Activated T-cell treated with anti-CD3 and anti-CD28 coated beads for 48 hours (primary cell): Measurements from ENCODE around the gene TMEM208.

Experiments
- DNase-seq: peaks from one replicate; pipeline ENCODE4 v3.0.0-alpha.2; 2020; ENCODE audit warnings: low read depth

Gene TMEM208

GRCh38 chr16:67252609-67253497 is 25.9 kb downstream of the TMEM208 start:
- DNase-seq, result no peak

- no peak for DNase-seq
Measured at GRCh38 chr16:67254801-67255552, 28.0 kb downstream of the TMEM208 start.

- DNase-seq, result no peak
Measured at GRCh38 chr16:67255553-67256221, 28.8 kb downstream of the TMEM208 start.

- no peak for DNase-seq
Measured at GRCh38 chr16:67256701-67257230, 29.8 kb downstream of the TMEM208 start.

DNA sequence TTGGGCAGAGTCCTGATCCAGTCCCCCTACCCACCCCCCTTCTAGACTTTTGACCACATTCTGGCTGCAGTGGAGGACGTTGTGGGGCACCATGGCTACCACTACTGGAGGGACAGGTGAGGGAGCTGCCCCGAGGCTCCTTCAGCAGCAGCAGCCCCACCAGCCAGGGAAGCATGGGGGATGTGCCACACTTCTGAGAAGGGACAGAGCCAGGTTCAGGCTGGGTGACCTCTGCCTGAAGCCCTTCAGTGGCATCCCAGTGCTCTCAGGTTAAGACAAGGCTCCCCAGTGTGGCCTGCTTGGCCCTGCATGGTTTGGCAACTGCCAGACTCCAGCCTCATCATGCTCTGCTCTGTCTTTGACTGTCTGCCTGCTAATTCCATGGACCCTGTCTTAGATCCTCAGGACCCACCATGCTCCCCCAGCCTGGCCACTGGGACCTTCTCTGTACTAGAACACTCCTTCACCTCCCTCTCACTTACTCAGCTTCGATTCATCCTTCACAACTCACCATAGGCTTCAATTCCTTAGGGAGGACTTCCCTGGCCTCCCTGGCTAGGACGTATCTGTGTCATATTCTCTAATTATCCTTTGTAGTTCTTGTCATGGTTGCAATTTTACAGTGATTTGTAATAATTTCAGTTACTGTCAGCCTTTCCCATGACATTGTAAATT is 30.7 kb downstream of the TMEM208 start:
- no peak for DNase-seq

DNA sequence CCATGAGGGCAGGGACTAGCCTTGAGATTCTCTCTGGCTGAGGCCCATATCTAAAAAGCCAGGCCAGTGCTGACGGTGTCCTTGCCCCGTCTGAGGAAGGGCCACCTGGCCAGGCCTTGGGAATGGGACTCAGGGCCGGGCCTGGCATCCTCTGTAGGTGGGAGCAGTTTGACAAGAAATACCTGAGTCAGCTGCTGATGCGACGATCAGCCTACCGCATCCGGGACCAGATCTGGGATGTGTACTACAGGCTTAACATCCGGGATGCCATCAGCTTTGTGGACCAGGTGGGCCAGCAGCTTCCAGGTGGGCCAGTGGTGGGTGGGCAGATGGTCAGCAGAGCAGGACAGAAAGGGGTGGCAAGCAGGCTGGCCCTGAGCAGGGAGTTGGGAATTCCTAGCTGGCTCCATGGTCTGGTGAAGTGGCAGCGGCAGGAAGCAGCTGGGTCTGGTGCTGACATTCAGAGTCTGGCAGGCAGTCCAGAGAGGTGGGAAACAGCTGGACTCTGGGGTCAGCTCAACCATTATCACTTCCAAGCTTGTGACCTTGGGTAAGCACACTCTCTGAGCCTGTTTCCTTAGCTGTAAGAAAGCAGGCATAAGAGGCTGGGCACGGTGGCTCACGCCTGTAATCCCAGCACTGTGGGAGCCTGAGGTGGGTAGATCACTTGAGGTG is 31.4 kb downstream of the TMEM208 start:
- no peak for DNase-seq

DNA sequence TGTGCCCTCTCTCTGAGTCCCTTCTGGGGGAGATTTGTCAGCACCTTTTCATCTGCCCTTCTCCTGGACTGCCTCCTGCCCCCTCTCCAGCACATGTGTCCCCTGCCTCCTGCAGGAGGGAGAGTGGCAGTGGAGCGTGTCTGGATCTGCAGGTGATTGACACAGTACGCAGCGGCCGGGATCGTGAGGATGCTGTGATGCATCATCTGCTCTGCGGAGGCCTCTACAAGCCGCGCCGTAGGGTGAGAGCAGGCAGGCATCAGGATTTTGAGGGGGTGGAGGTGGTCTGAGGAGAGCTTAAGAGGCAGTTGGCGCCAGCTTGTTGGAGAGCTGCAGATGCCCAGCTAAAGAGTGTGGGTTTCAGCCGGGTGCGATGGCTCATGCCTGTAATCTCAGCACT is 32.8 kb downstream of the TMEM208 start:
- no peak for DNase-seq

DNA sequence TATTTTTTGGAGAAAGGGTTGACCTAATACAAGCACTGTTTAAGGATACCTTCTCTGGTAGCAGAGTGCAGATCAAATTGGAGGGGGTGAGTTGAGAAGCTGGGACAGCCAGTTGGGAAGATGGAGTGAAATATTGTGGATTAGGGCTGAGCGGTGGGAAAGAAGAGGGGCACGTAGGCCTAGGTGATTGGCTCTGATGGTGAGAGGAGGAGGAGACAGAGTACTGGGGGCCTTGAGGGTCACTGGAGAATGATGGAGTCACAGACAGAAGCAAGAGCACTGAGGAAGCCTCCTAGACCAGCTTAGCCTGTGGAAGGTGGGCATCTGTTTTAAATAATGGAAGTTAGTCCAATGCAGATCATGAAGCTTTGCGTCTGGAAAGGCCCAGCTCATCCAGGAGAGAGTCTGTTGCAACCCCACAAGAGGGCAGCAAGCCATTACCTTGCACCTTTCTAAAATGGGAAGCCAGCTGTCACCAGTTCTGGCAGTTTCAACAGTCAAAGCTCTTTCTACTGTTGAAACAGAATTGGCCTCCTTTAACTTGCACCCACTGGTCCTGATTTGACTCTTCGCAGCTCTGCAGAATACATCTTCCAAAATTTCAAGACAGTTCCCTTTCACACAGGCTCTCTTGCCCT is 33.6 kb downstream of the TMEM208 start:
- no peak for DNase-seq

DNA sequence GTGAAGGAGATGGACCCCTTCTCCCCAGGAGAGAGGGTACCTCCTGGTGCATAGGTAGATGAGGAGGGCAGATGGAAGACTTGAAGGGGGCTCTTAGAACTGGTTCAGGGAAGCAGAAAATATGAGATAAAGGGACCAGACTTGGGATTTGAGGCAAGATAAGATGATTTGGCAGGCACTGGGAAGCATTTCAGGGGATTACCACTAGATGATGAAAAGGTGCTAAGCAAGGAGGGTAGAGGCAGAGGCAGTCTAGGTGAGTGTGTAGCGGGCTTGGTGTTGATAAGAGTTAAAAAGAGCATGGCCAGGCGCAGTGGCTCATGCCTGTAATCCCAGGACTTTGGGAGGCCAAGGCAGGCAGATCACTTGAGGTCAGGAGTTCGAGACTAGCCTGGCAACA is 36.3 kb downstream of the TMEM208 start:
- DNase-seq, result no peak

DNA sequence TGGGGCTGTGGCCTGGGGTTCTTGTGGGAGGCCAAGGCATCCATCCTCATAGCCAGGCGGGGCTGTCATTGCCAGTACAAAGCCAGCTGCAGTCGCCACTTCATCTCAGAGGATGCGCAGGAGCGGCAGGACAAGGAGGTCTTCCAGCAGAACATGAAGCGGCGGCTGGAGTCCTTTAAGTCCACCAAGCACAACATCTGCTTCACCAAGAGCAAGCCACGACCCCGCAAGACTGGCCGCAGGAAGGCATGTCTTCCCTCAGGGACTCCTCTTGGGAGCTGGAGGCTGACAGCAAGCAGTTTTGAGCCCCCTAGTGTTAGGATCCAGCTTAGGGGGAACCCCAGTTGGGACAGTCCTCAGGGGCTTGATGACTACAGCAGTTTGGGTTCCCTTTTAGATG is 37.3 kb downstream of the TMEM208 start:
- DNase-seq, result no peak

- DNase-seq, result no peak
Measured at GRCh38 chr16:67264866-67265265, 37.9 kb downstream of the TMEM208 start.

GRCh38 chr16:67265834-67266233 is 38.9 kb downstream of the TMEM208 start:
- no peak for DNase-seq

- no peak for DNase-seq
Measured at GRCh38 chr16:67268136-67268579, 41.2 kb downstream of the TMEM208 start.

- no peak for DNase-seq
Measured at GRCh38 chr16:67269766-67270165, 42.8 kb downstream of the TMEM208 start.

- no peak for DNase-seq
Measured at GRCh38 chr16:67270931-67271338, 44.0 kb downstream of the TMEM208 start.

DNA sequence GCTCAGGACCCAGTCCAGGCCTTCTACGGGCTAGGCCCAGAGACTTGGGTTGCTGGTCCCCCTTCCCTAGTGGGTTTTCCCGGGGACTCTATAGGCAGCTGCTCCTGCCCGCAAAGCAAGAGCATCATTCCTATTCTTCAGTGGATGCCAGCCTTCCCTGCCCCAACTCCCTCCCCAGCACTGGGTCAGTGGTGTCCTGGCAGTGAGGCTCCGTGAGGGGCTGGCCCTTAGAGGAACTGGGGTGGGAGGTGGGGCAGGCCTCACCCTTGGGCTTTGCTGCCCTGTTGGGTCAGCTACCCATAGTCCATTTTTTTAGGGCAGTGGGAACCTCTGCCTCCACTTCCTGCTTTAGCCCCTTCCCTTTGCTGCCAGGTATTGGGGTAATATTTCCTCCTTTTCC is 44.5 kb downstream of the TMEM208 start:
- no peak for DNase-seq

GRCh38 chr16:67275321-67275720 is 48.4 kb downstream of the TMEM208 start:
- no peak for DNase-seq

GRCh38 chr16:67277294-67277998 is 50.5 kb downstream of the TMEM208 start:
- DNase-seq, result peak; percentile 30

DNA sequence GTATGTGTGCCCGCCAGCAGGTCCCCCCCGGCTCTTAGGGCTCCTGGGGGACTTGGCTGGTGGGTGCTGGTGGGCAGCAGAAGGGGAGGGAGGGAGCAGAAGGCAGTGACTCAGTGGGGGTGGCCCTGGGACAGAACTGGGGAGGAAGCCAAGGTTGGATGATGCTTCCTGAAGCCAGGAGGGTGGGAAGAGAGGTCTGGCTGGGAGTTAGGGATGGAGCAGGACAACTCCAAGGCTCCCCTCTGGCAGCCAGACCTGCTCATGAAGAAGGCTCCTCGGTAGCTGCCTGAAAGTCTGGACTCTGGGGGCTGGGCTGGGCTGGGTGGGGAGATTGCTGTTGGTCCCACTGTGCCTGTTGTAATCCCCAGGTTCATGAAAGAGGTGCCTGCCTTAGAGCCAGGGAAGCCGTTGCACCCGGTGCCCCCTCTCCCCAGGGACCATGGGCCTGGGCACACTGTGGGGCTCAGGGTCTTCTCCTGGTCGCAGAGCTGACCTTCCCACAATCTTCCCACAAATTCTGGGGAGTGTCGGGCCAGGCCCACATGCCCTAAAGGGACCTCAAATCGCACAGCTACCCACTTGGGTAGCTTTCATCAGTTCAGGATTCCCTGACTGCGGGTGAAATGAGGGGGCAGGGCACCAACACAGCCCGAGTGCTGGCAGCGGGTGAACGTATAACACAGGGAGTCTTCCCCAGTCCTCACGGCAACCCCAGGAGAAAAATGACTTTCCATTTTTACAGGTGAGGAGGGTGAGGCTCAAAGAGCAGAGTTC is 51.3 kb downstream of the TMEM208 start:
- no peak for DNase-seq
